B cell (primary cell): ENCODE measurements around the gene CEP120.

ENCODE experiments used
- CTCF ChIP-seq: fragments of 200-600 bp; IDR thresholded peaks from one replicate; pipeline ENCODE4 v1.8.0; 2022; ENCODE audit warnings: antibody characterized with exemption, mild to moderate bottlenecking
- EZH2 ChIP-seq: IDR thresholded peaks from 2 replicates; pipeline ENCODE4 v1.6.1; 2012; ENCODE audit warnings: borderline replicate concordance, low read depth, mild to moderate bottlenecking, moderate library complexity, low read length; ENCODE audit not compliant: insufficient read depth, poor library complexity, severe bottlenecking

- TF ChIP-seq CTCF (no peak), EZH2 (no peak)
Observed at GRCh38 chr5:123433596-123433995, 10.4 kb upstream of the CEP120 start.
